ENCODE measurements around the gene UMODL1. TPM values are rescaled to one million over a fixed set of nuclear protein-coding genes. Genes with fewer than 3 reads are reported as not detected.
A peak's percentile ranks its signal among the peaks of the same experiment; 100 is the strongest.

Gene UMODL1
- total RNA-seq, 4 donors from 2014 or later = 0.15 to 0.21 TPM; not detected in 2

- no peak overlapping the region for H3K4me3 ChIP-seq
- no peak for DNase-seq (ENCODE audit: low spot score in 2 of 2)
- no peaks in the 10 kb centered on the region for H3K36me3 ChIP-seq
- H3K27ac ChIP-seq = no peak overlapping the region
- H3K9me3 ChIP-seq = no peaks in the 10 kb centered on the region
- TF ChIP-seq EP300 (IDR thresholded peaks at IDR 0.05) (no peak), CTCF (IDR thresholded peaks at IDR 0.05) (no peak), POLR2A (IDR thresholded peaks at IDR 0.05) (no peak), POLR2AphosphoS5 (IDR thresholded peaks at IDR 0.05) (no peak)
- WGBS = 74% methylated on average over 16 of the region's 20 CpGs
- peaks cover 5% of the 10 kb centered on the region for H3K4me1 ChIP-seq
- H3K27me3 ChIP-seq = no peaks in the 10 kb centered on the region
These were observed 35.3 kb downstream of the UMODL1 start for GRCh38 chr21:42106425-42106824.

- no peak overlapping the region for H3K4me3 ChIP-seq
- H3K27ac ChIP-seq = no peak overlapping the region
- DNase-seq (ENCODE audit: low spot score in 2 of 2) = no peak
- H3K9me3 ChIP-seq = no peaks in the 10 kb centered on the region
- H3K27me3 ChIP-seq = no peaks in the 10 kb centered on the region
- peaks cover 5% of the 10 kb centered on the region for H3K4me1 ChIP-seq
- no peaks in the 10 kb centered on the region for H3K36me3 ChIP-seq
- TF ChIP-seq EP300 (IDR thresholded peaks at IDR 0.05) = no peak
- TF ChIP-seq POLR2AphosphoS5 (IDR thresholded peaks at IDR 0.05) = no peak
- no peak for TF ChIP-seq CTCF (IDR thresholded peaks at IDR 0.05)
- no peak for TF ChIP-seq POLR2A (IDR thresholded peaks at IDR 0.05)
- WGBS = 91% methylated on average over 18 of the region's 18 CpGs
These were observed 36.2 kb downstream of the UMODL1 start for GRCh38 chr21:42107177-42107880.

- Histone ChIP-seq H3K4me3 (no peak overlapping the region), H3K9me3 (no peaks in the 10 kb centered on the region), H3K27me3 (no peaks in the 10 kb centered on the region), H3K27ac (no peak overlapping the region), H3K36me3 (no peaks in the 10 kb centered on the region), H3K4me1 (peaks cover 9% of the 10 kb centered on the region)
- TF ChIP-seq EP300 (IDR thresholded peaks at IDR 0.05) (no peak), POLR2AphosphoS5 (IDR thresholded peaks at IDR 0.05) (no peak), CTCF (IDR thresholded peaks at IDR 0.05) (peak; percentile 34 to 78), POLR2A (IDR thresholded peaks at IDR 0.05) (no peak)
- no peak for DNase-seq (ENCODE audit: low spot score in 2 of 2)
- 34% methylated on average over 6 of the region's 18 CpGs for WGBS
These were observed 36.9 kb downstream of the UMODL1 start for GRCh38 chr21:42107881-42108553.

GRCh38 chr21:42108554-42109340 is 37.6 kb downstream of the UMODL1 start:
- TF ChIP-seq EP300 (IDR thresholded peaks at IDR 0.05) (no peak), POLR2AphosphoS5 (IDR thresholded peaks at IDR 0.05) (no peak), POLR2A (IDR thresholded peaks at IDR 0.05) (no peak), CTCF (IDR thresholded peaks at IDR 0.05) (no peak)
- Histone ChIP-seq H3K4me3 (no peak overlapping the region), H3K27ac (no peak overlapping the region), H3K36me3 (no peaks in the 10 kb centered on the region), H3K9me3 (no peaks in the 10 kb centered on the region), H3K4me1 (peaks cover 16% of the 10 kb centered on the region), H3K27me3 (no peaks in the 10 kb centered on the region)
- 43% methylated on average over 22 of the region's 26 CpGs for WGBS
- DNase-seq (ENCODE audit: low spot score in 2 of 2) = no peak

- TF ChIP-seq POLR2A (IDR thresholded peaks at IDR 0.05) (no peak), POLR2AphosphoS5 (IDR thresholded peaks at IDR 0.05) (no peak), EP300 (IDR thresholded peaks at IDR 0.05) (no peak), CTCF (IDR thresholded peaks at IDR 0.05) (no peak)
- peaks cover 24% of the 10 kb centered on the region for H3K4me1 ChIP-seq
- no peaks in the 10 kb centered on the region for H3K36me3 ChIP-seq
- H3K27me3 ChIP-seq = no peaks in the 10 kb centered on the region
- no peak overlapping the region for H3K27ac ChIP-seq
- WGBS = 89% methylated on average over 14 of the region's 14 CpGs
- no peak overlapping the region for H3K4me3 ChIP-seq
- peak in 1 of 2 donors; percentile 59 for DNase-seq (ENCODE audit: low spot score in 2 of 2)
- no peaks in the 10 kb centered on the region for H3K9me3 ChIP-seq
These were observed 38.4 kb downstream of the UMODL1 start for GRCh38 chr21:42109473-42109872.

Measured in suprapubic skin (tissue), 4 donors.